GM08714 (cell line): ENCODE data around the gene CHST15.

ENCODE experiments used
- H3K4me3 ChIP-seq: fragments of 200-500 bp; sonication (Bioruptor generic); 2 replicates; pipeline ENCODE4 v1.5.1; 2014; ENCODE audit warnings: mild to moderate bottlenecking, low read length, inconsistent platforms
- ZNF274 ChIP-seq: IDR thresholded peaks from 2 replicates; pipeline ENCODE4 v1.6.1; 2012; ENCODE audit warnings: mild to moderate bottlenecking, low read depth, low read length

CHST15 gene

DNA sequence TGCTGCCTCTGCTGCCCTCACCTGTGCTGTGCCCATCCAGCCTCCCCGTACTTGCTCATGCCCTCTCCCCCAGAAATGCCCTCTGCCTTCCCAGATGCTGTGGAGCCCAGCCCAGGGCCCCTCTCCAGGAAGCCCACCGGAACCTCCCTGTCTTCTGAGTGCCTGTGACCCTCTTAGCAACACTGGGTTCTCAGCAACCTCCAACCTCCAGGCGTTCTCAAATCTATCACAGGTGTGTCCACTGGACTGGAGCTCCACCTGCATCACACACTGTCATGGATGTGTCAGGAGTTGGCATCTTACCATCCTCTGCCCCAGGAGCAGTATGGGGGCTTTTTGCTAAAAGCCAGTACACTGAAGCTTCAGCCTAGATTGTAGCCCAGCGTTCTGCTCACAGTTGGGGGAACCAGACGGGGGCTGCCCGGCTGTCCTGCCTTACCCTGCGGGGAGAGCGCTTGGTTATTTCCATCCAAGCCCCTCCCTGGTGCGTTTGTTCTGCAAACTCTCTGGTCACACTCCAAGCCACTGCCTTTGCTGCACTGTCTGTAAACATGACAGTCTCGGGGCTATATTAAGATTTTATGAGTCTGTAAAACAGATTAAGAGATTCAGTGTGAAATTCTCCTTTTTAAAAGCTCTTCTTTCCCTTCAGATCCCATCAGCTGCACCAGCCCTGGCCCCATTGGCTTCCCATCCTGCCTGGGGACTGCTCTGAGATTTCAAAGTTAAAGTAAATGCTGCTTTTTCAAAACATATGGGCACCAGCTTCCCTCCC is 130.5 kb downstream of the CHST15 start:
- TF ChIP-seq ZNF274, result no peak
- H3K4me3 ChIP-seq, result no peak overlapping the region

DNA sequence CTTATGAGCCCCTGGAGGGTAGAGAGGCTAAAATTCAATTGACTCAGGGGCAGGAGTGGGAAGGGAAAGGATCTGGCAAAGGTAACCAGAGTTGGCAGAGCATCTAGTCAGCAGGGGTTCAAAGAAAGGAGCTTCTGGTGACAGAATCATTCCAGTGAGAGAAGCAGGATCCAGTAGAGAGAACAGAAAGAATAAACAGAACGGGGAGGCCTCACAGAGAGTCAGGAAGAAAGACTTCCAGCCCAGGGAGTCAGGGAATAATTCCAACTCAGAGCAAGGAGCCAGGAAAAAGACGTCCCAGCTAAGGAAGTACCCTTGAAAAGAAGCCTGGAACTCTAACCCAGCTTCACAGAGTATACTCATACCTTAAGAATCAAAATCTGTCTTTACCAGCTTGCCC is 135.2 kb downstream of the CHST15 start:
- H3K4me3 ChIP-seq, result no peak overlapping the region
- TF ChIP-seq ZNF274, result no peak
